ENCODE measurements around the gene PEX14.
A peak's percentile ranks its signal among the peaks of the same experiment; 100 is the strongest.

The PEX14 gene

DNA sequence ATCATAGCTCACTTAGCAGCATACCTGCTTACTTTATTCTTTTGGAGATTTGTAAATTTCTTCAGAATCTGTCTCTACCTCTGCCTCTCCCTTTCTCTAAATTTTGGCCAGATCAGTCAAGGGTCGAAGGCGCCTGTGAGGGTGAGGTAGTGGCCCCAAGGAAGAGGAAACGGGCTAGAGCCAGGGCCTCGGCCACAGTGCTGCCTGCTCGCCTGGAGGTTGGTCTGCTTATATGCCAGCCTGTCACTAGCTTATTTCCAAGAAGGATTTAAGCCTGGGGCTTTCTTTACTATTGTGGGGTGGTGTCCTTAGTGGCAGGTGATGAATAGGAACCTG is 19.6 kb downstream of the PEX14 start:
- in situ Hi-C loops (cut with HindIII; ENCODE audit: low sequenced_read_pairs) = no loop called here
- no peak for TF ChIP-seq CTCF (IDR thresholded peaks at IDR 0.05; ENCODE audit: low read depth, low read length)
- no peak for DNase-seq (ENCODE audit: low read depth, low spot score)
- H3K4me3 ChIP-seq (ENCODE audit: low read depth, low read length) = no peak overlapping the region

DNA sequence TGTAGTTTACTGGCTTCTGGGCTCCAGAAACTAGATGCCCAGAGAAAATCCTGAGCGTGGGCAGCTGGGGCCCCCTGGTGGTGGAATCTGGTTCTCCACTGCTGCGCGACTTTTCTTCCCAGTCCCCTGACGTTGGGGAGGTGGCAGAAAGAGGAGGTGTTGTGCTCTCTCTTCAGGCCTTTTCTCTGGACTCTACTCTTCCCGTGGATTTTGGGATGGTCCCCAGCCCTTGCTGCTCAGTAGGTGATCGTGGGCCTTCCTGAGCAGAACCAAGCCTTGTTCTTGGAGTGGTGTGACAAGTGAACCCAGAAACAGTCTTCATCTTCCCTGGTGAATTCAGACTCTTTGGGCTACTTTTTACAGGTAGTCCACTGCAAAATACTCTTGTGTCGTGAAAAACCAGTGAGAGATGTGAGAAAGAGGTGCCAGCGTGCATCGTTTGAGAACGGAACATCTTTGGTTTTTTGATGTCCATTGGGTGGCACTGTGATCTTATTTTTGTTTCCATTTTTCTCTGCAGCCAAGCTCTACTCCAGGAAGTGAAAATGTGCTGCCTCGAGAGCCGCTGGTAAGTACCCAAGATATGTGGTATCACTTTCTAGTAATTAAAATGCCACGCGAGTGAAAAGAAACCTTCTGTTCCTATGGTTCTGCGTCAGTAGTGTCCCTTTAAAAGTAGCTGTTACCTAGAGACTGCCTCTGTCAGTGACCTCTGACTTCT is 20.2 kb downstream of the PEX14 start:
- in situ Hi-C loops (cut with HindIII; ENCODE audit: low sequenced_read_pairs) = no loop called here

DNA sequence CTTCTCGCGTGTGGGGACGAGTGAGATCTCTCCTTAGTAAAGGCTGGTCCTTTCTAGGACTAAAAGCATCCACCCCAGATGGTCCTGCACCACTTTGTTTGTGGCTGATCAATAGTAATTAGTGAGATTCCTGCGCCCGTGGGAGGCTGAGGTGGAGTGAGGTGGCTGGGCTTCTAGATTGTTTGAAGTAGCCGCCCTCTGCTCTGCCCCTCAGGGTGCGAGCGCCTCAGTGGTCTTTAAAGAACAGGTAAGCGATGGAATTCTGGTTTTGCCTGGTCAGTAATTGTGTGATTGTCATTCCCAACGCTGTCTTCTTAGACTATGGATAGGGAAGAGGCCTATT is 20.7 kb downstream of the PEX14 start:
- no peak for TF ChIP-seq CTCF (IDR thresholded peaks at IDR 0.05; ENCODE audit: low read depth, low read length)
- in situ Hi-C loops (cut with HindIII; ENCODE audit: low sequenced_read_pairs) = no loop called here
- H3K4me3 ChIP-seq (ENCODE audit: low read depth, low read length) = no peak overlapping the region
- DNase-seq (ENCODE audit: low read depth, low spot score) = no peak

More for the DNA sequence above, 20.2 kb downstream of the PEX14 start:
- DNase-seq (ENCODE audit: low read depth, low spot score) = peak; percentile 52
- H3K4me3 ChIP-seq (ENCODE audit: low read depth, low read length) = no peak overlapping the region
- TF ChIP-seq CTCF (IDR thresholded peaks at IDR 0.05; ENCODE audit: low read depth, low read length) = peak; percentile 95

DNA sequence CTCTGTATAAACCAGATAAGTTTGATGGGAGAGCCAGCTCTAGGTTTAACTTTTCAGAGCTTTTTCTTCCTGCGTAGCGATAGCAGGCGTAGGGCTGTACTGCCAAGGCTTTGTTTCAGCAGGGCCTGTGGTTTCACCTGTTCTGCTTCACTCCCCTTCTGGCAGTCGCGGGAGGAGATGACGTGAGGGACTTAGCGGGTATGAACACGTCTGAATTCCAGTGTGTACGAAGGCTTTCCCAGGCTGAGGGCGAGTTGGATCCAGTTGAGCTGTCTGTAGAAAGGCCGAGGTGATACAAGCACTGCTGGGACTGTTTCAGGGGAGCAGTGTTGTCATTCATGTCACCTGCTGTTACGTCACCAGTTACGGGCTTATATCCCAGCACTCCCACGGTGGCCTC is 21.2 kb downstream of the PEX14 start:
- no peak for TF ChIP-seq CTCF (IDR thresholded peaks at IDR 0.05; ENCODE audit: low read depth, low read length)
- no peak overlapping the region for H3K4me3 ChIP-seq (ENCODE audit: low read depth, low read length)

DNA sequence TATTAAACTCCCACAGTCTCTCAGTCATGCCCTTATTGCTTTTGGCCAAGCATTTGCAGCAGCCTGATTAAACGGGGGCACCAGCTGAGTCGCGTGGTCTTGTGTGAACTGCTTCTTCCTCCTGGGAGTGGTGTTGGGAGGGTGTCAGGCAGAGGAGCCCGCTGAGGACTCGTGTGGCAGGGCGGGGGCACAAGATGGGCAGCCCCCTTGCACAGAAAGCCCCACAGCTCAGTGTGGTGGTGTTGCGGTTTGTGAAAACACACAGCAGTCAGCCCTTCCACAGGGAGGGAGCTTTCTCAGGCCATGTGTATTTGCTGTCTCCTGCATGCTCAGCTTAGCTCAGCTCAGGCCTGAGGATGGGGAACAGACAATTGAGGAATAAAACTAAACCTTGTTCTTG is 22.4 kb downstream of the PEX14 start:
- in situ Hi-C loops (cut with HindIII; ENCODE audit: low sequenced_read_pairs) = no loop called here
- DNase-seq (ENCODE audit: low read depth, low spot score) = no peak
- H3K4me3 ChIP-seq (ENCODE audit: low read depth, low read length) = no peak overlapping the region
- TF ChIP-seq CTCF (IDR thresholded peaks at IDR 0.05; ENCODE audit: low read depth, low read length) = no peak

More for the DNA sequence above, 21.2 kb downstream of the PEX14 start:
- no peak for DNase-seq (ENCODE audit: low read depth, low spot score)
- in situ Hi-C loops (cut with HindIII; ENCODE audit: low sequenced_read_pairs) = no loop called here

GRCh38 chr1:10498231-10498630 is 23.5 kb downstream of the PEX14 start:
- no peak overlapping the region for H3K4me3 ChIP-seq (ENCODE audit: low read depth, low read length)
- no peak for DNase-seq (ENCODE audit: low read depth, low spot score)
- TF ChIP-seq CTCF (IDR thresholded peaks at IDR 0.05; ENCODE audit: low read depth, low read length) = no peak
- in situ Hi-C loops (cut with HindIII; ENCODE audit: low sequenced_read_pairs) = no loop called here

GRCh38 chr1:10502206-10502605 is 27.5 kb downstream of the PEX14 start:
- no peak for TF ChIP-seq CTCF (IDR thresholded peaks at IDR 0.05; ENCODE audit: low read depth, low read length)
- H3K4me3 ChIP-seq (ENCODE audit: low read depth, low read length) = no peak overlapping the region
- in situ Hi-C loops (cut with HindIII; ENCODE audit: low sequenced_read_pairs) = no loop called here
- no peak for DNase-seq (ENCODE audit: low read depth, low spot score)

Data from astrocyte of the spinal cord (primary cell).